Endothelial cell (in vitro differentiated cells): ENCODE data around the gene GPRIN1. TPM values are rescaled to one million over a fixed set of nuclear protein-coding genes. Genes with fewer than 3 reads are reported as not detected.

Experiments used
- DNase-seq: peaks from one replicate; pipeline ENCODE4 v3.0.0; 2021; ENCODE audit warnings: low spot score
- H3K27ac Mint-ChIP-seq: one replicate; pipeline ENCODE4 v1.8.0; 2021; ENCODE audit warnings: mixed read lengths, inconsistent platforms; ENCODE audit not compliant: unreplicated experiment
- H3K27me3 Mint-ChIP-seq: one replicate; pipeline ENCODE4 v1.8.0; 2021; ENCODE audit warnings: mild to moderate bottlenecking, moderate library complexity, mixed read lengths, inconsistent platforms; ENCODE audit not compliant: unreplicated experiment
- H3K36me3 Mint-ChIP-seq: one replicate; pipeline ENCODE4 v1.8.0; 2021; ENCODE audit warnings: mild to moderate bottlenecking, low read depth, mixed read lengths, inconsistent platforms; ENCODE audit not compliant: unreplicated experiment
- H3K4me1 Mint-ChIP-seq: one replicate; pipeline ENCODE4 v1.8.0; 2021; ENCODE audit warnings: mild to moderate bottlenecking, mixed read lengths, inconsistent platforms; ENCODE audit not compliant: unreplicated experiment
- H3K4me3 Mint-ChIP-seq: one replicate; pipeline ENCODE4 v1.8.0; 2021; ENCODE audit warnings: mild to moderate bottlenecking, mixed read lengths, inconsistent platforms; ENCODE audit not compliant: unreplicated experiment
- H3K9me3 Mint-ChIP-seq: one replicate; pipeline ENCODE4 v1.8.0; 2021; ENCODE audit warnings: mixed read lengths, inconsistent platforms; ENCODE audit not compliant: unreplicated experiment
- CTCF ChIP-seq: fragments of 200-600 bp; sonication (generic); IDR thresholded peaks from one replicate; pipeline ENCODE4 v1.5.0; 2021; ENCODE audit warnings: antibody characterized with exemption; ENCODE audit not compliant: unreplicated experiment
- total RNA-seq: library from RNA; stranded (reverse); fragmentation: NEBNext Ultra II Directional; extraction: Animal tissue kit (Norgen Biotek cat#: 25700); gene quantifications from one replicate; pipeline ENCODE4 v1.2.1, GENCODE V29; 2021; ENCODE audit not compliant: unreplicated experiment

GPRIN1 gene
- total RNA-seq, 1 donor from 2014 or later, result 3.9 TPM

- Mint-ChIP-seq H3K27ac (no peak overlapping the region), H3K4me1 (no peaks in the 10 kb centered on the region), H3K36me3 (no peaks in the 10 kb centered on the region), H3K4me3 (no peak overlapping the region), H3K9me3 (no peaks in the 10 kb centered on the region), H3K27me3 (peaks cover 2% of the 10 kb centered on the region)
- TF ChIP-seq CTCF, result no peak
- DNase-seq, result no peak
These were observed 28.6 kb downstream of the GPRIN1 start for GRCh38 chr5:176581361-176581760.

GRCh38 chr5:176579323-176579722 lies 30.6 kb downstream of the GPRIN1 start:
- H3K4me1 Mint-ChIP-seq, result no peaks in the 10 kb centered on the region

GRCh38 chr5:176578391-176578808 lies 31.6 kb downstream of the GPRIN1 start:
- peak; percentile 72 for TF ChIP-seq CTCF

More at GRCh38 chr5:176579323-176579722, 30.6 kb downstream of the GPRIN1 start:
- no peak for TF ChIP-seq CTCF
- Mint-ChIP-seq H3K27ac (no peak overlapping the region), H3K4me3 (no peak overlapping the region), H3K36me3 (no peaks in the 10 kb centered on the region), H3K9me3 (no peaks in the 10 kb centered on the region), H3K27me3 (peaks cover 2% of the 10 kb centered on the region)
- DNase-seq, result no peak

GRCh38 chr5:176577312-176578176 lies 32.4 kb downstream of the GPRIN1 start:
- TF ChIP-seq CTCF, result no peak
- Mint-ChIP-seq H3K27ac (no peak overlapping the region), H3K4me1 (no peaks in the 10 kb centered on the region), H3K27me3 (peaks cover 2% of the 10 kb centered on the region), H3K4me3 (no peak overlapping the region), H3K36me3 (no peaks in the 10 kb centered on the region), H3K9me3 (no peaks in the 10 kb centered on the region)
- DNase-seq, result no peak

More at GRCh38 chr5:176578391-176578808, 31.6 kb downstream of the GPRIN1 start:
- Mint-ChIP-seq H3K36me3 (no peaks in the 10 kb centered on the region), H3K4me1 (no peaks in the 10 kb centered on the region), H3K9me3 (no peaks in the 10 kb centered on the region), H3K27ac (no peak overlapping the region), H3K4me3 (no peak overlapping the region), H3K27me3 (peaks cover 2% of the 10 kb centered on the region)
- peak; percentile 62 for DNase-seq
